Endothelial cell of umbilical vein (primary cell): ENCODE data around the gene TFRC. TPM values are rescaled to one million over a fixed set of nuclear protein-coding genes. Genes with fewer than 3 reads are reported as not detected.
A peak's percentile ranks its signal among the peaks of the same experiment; 100 is the strongest.

Experiments
- BruUV-seq: library from RNA; stranded (reverse); fragments of 400-500 nt; replicated peaks from 2 replicates; lab custom pipeline; 2021; lab: Mats Ljungman, UMichigan
- CTCF ChIA-PET: fragments of 300-600, 350-600 bp; sonication (Branson Sonifier 250); formaldehyde crosslinking; loops from one replicate; lab custom pipeline; 2021; ENCODE audit warnings: antibody characterized with exemption, inconsistent platforms; lab: Charles Lee
- POLR2A ChIA-PET: fragments of 300-600, 350-600 bp; sonication (Branson Sonifier 250); formaldehyde crosslinking; loops from one replicate; lab custom pipeline; 2021; ENCODE audit warnings: antibody characterized with exemption, inconsistent platforms; lab: Charles Lee
- DNase-seq: peaks from one replicate; pipeline ENCODE4 v3.0.0-alpha.2; 2011; ENCODE audit warnings: low read depth, low spot score
- FAIRE-seq: peaks from 2 replicates; lab custom pipeline; 2011; peaks lifted over from hg19 to GRCh38; lab: Jason Lieb, UNC
- H2AFZ ChIP-seq: 2 replicates; pipeline ENCODE4 v1.6.0; 2012; ENCODE audit warnings: low read depth, low read length, control low read depth, inconsistent platforms
- H3K27ac ChIP-seq: 2 replicates; pipeline ENCODE4 v1.5.1; 2011; ENCODE audit warnings: low read depth, mild to moderate bottlenecking, control low read depth, low read length, moderate library complexity; ENCODE audit not compliant: insufficient read depth
- H3K27me3 ChIP-seq, 2 experiments: 2 replicates each; pipeline versions ENCODE4 v1.6.0 to v1.6.1; 2011; ENCODE audit warnings: low read length in 2 of 2, mixed read lengths in 1 of 2; ENCODE audit not compliant: control insufficient read depth in 2 of 2, insufficient read depth in 2 of 2
- H3K36me3 ChIP-seq, 2 experiments: 2 replicates in 1 of 2; 3 replicates in 1 of 2; pipeline ENCODE4 v1.5.1; 2011; ENCODE audit warnings: low read length in 2 of 2, mild to moderate bottlenecking in 1 of 2, moderate library complexity in 1 of 2; ENCODE audit not compliant: control insufficient read depth in 2 of 2, insufficient read depth in 2 of 2; ENCODE audit errors: extremely low read depth in 1 of 2
- H3K4me1 ChIP-seq: 3 replicates; pipeline ENCODE4 v1.5.1; 2011; ENCODE audit warnings: mild to moderate bottlenecking, low read length; ENCODE audit not compliant: control insufficient read depth, insufficient read depth; ENCODE audit errors: extremely low read depth
- H3K4me2 ChIP-seq: 2 replicates; pipeline ENCODE4 v1.6.1; 2011; ENCODE audit warnings: low read length, control low read depth, mixed read lengths; ENCODE audit not compliant: insufficient read depth
- H3K4me3 ChIP-seq, 3 experiments: fragments of 200-600 bp in 1 of 3; sonication (generic), shearing (Covaris generic) in 1 of 3; replicated peaks in 1 of 3; 2 replicates each; pipeline ENCODE4 v1.5.1; 2011 to 2016; ENCODE audit warnings: control low read depth in 3 of 3, low read length in 3 of 3, mild to moderate bottlenecking in 2 of 3, inconsistent platforms in 1 of 3, low read depth in 1 of 3, moderate library complexity in 1 of 3; ENCODE audit not compliant: insufficient read depth in 1 of 3
- H3K79me2 ChIP-seq: 2 replicates; pipeline ENCODE4 v1.6.0; 2012; ENCODE audit warnings: low read length, inconsistent platforms; ENCODE audit not compliant: control insufficient read depth, insufficient read depth
- H3K9ac ChIP-seq: replicated peaks from 2 replicates; pipeline ENCODE3; 2011; ENCODE audit warnings: low read length, control low read depth; ENCODE audit not compliant: insufficient read depth; ENCODE audit errors: extremely low read depth
- H3K9me1 ChIP-seq: replicated peaks from 3 replicates; pipeline ENCODE4 v1.6.0; 2011; ENCODE audit warnings: mild to moderate bottlenecking, low read length; ENCODE audit not compliant: control insufficient read depth, insufficient read depth; ENCODE audit errors: extremely low read depth
- H3K9me3 ChIP-seq: replicated peaks from 2 replicates; pipeline ENCODE4 v1.5.1; 2012; ENCODE audit warnings: low read length, inconsistent platforms; ENCODE audit not compliant: control insufficient read depth, insufficient read depth
- H4K20me1 ChIP-seq: replicated peaks from 2 replicates; pipeline ENCODE3; 2011; ENCODE audit warnings: mild to moderate bottlenecking, low read length; ENCODE audit not compliant: control insufficient read depth, insufficient read depth; ENCODE audit errors: extremely low read depth
- CTCF ChIP-seq, 2 donors: IDR thresholded peaks; 1 replicate in 1 of 2; 2 replicates in 1 of 2; pipeline ENCODE4 v1.5.1; 2011; ENCODE audit warnings: low read length in 2 of 2, mild to moderate bottlenecking in 2 of 2, moderate library complexity in 2 of 2, control low read depth in 1 of 2, inconsistent platforms in 1 of 2, low read depth in 1 of 2; ENCODE audit not compliant: insufficient read depth in 1 of 2; ENCODE audit errors: extremely low read depth in 1 of 2
- EZH2 ChIP-seq: IDR thresholded peaks from 2 replicates; pipeline ENCODE4 v1.6.1; 2012; ENCODE audit warnings: borderline replicate concordance, low read depth, mild to moderate bottlenecking, moderate library complexity, low read length, inconsistent platforms; ENCODE audit not compliant: severe bottlenecking
- FOS ChIP-seq: IDR thresholded peaks from 2 replicates; pipeline ENCODE4 v1.6.1; 2011; ENCODE audit warnings: mild to moderate bottlenecking, low read length, moderate library complexity, borderline replicate concordance; ENCODE audit not compliant: insufficient read depth
- GATA2 ChIP-seq: IDR thresholded peaks from 2 replicates; pipeline ENCODE4 v1.7.0; 2011; ENCODE audit warnings: low read depth, mild to moderate bottlenecking, moderate library complexity, mixed read lengths, low read length; ENCODE audit not compliant: insufficient read length, insufficient read depth
- JUN ChIP-seq: IDR thresholded peaks from 2 replicates; pipeline ENCODE4 v1.6.1; 2011; ENCODE audit warnings: borderline replicate concordance, low read depth; ENCODE audit not compliant: insufficient read length, insufficient read depth
- MYC ChIP-seq: IDR thresholded peaks from one replicate; pipeline ENCODE4 v1.6.1; 2011; ENCODE audit warnings: mild to moderate bottlenecking, low read depth, low read length
- POLR2A ChIP-seq: IDR thresholded peaks from 2 replicates; pipeline ENCODE4 v1.6.1; 2012; ENCODE audit warnings: low read depth, mild to moderate bottlenecking, control low read depth, low read length
- POLR2AphosphoS5 ChIP-seq: IDR thresholded peaks from 2 replicates; pipeline ENCODE4 v1.6.1; 2012; ENCODE audit warnings: low read depth, mild to moderate bottlenecking, control low read depth, low read length, moderate library complexity; ENCODE audit not compliant: insufficient read depth
- dilution Hi-C: fragments of 300-500 bp; cut with MboI; formaldehyde crosslinking; loops from one replicate; pipeline ENCODE4 v1.15.0; 2019; ENCODE audit warnings: low sequenced_read_pairs; ENCODE audit not compliant: extremely low pct_ligation_motif_present
- intact Hi-C: fragments of 100-400 bp; cut with micrococcal nuclease; formaldehyde crosslinking; loops from one replicate; pipeline ENCODE4 v1.10.0; 2022
- polyA plus RNA-seq, 4 experiments: library from polyadenylated mRNA; depleted of rRNA in 3 of 4; stranded (reverse) in 3 of 4; unstranded in 1 of 4; fragments of >200 nt; gene quantifications; 2 replicates each; pipeline versions ENCODE4 v1.2.1 to v1.2.3, GENCODE V29; 2011 to 2012; ENCODE audit warnings: missing spikeins in 1 of 4
- total RNA-seq: library from RNA; stranded (reverse); gene quantifications from 2 replicates; pipeline ENCODE4 v1.2.3, GENCODE V29; 2021
- TF ChIP-seq, protein P1 (sequence below): IDR thresholded peaks from 2 replicates; pipeline ENCODE4 v1.6.1; 2011; ENCODE audit not compliant: insufficient read depth, insufficient read length

The TFRC gene
- total and polyA plus RNA-seq, 2 donors (not counting 3 experiments of a cell fraction or from before 2014, with no cell fraction given) = 14.1 to 69.6 TPM

GRCh38 chr3:196073255-196073753 lies 8.6 kb downstream of the TFRC start:
- H3K4me2 ChIP-seq = no peak overlapping the region
- H3K27ac ChIP-seq = no peak overlapping the region
- intact Hi-C loops (loop anchor here (1.0 kb wide), 2 partner anchors 123 to 446 kb away; no protein-coding TSS in a partner anchor), dilution Hi-C loops (no loop called here)
- H3K9ac ChIP-seq = no peak overlapping the region
- no peaks in the 10 kb centered on the region for H4K20me1 ChIP-seq
- no peaks in the 10 kb centered on the region for H3K9me1 ChIP-seq
- peak; percentile 66 for DNase-seq
- ChIA-PET POLR2A (interaction anchor here (0.7 kb wide), 1 partner anchor 456 kb away, joined by 5 read pairs; no protein-coding TSS in a partner anchor), CTCF (interaction anchor here (0.7 to 4.4 kb wide), 18 partner anchors 9 to 449 kb away, joined by 3 to 52 read pairs (median 4); no protein-coding TSS in a partner anchor)
- peak; percentile 59 for FAIRE-seq
- H2AFZ ChIP-seq = no peak overlapping the region
- no peak overlapping the region for H3K4me3 ChIP-seq
- BruUV-seq = no TSS peak
- H3K79me2 ChIP-seq = peaks cover 15% of the 10 kb centered on the region
- no peaks in the 10 kb centered on the region for H3K4me1 ChIP-seq
- H3K27me3 ChIP-seq = no peaks in the 10 kb centered on the region
- no peaks in the 10 kb centered on the region for H3K9me3 ChIP-seq
- H3K36me3 ChIP-seq = peaks cover 2 to 11% of the 10 kb centered on the region in 2 experiments
- TF ChIP-seq JUN = no peak
- TF ChIP-seq CTCF (IDR thresholded peaks at IDR 0.05; ENCODE audit: extremely low read depth in 1 of 2, insufficient read depth in 1 of 2, low read depth in 1 of 2, low read length in 2 of 2) = peak; percentile 72 to 80

DNA sequence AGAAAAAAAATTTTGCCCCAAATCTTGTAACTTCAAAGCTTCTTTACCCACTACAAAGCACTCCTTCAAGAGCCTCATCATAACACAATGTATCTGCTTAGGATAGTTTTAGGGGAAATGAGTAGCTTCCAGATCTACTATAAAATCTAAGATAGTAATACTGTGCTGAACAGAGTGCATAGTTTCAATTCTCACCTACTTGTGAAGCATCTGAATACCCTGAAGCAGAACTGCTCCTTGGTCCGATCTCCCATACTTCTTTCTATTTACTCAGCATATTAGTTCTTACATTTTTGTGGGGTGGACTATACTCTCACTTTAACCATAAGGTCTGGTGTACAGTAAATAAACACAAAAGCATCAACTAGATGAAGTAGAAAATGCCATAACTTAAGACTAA lies 9.6 kb downstream of the TFRC start:
- DNase-seq = no peak
- intact Hi-C loops = no loop called here
- H3K4me1 ChIP-seq = no peaks in the 10 kb centered on the region
- no peaks in the 10 kb centered on the region for H3K27me3 ChIP-seq
- dilution Hi-C loops = no loop called here
- H3K9ac ChIP-seq = no peak overlapping the region
- FAIRE-seq = no peak
- ChIA-PET CTCF (interaction anchor here (0.7 to 4.4 kb wide), 8 partner anchors 8 to 447 kb away, joined by 3 to 52 read pairs (median 12); no protein-coding TSS in a partner anchor), POLR2A (no interaction called here)
- no peaks in the 10 kb centered on the region for H4K20me1 ChIP-seq
- TF ChIP-seq GATA2 = no peak
- TF ChIP-seq CTCF (IDR thresholded peaks at IDR 0.05; ENCODE audit: extremely low read depth in 1 of 2, insufficient read depth in 1 of 2, low read depth in 1 of 2, low read length in 2 of 2) = no peak
- TF ChIP-seq MYC = no peak
- TF ChIP-seq POLR2A = no peak
- TF ChIP-seq POLR2AphosphoS5 = no peak
- TF ChIP-seq, protein P1, sequence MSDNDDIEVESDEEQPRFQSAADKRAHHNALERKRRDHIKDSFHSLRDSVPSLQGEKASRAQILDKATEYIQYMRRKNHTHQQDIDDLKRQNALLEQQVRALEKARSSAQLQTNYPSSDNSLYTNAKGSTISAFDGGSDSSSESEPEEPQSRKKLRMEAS = no peak
- TF ChIP-seq FOS = no peak
- no peak for TF ChIP-seq JUN
- TF ChIP-seq EZH2 = no peak
- H3K27ac ChIP-seq = no peak overlapping the region
- no peak overlapping the region for H2AFZ ChIP-seq
- H3K4me3 ChIP-seq = no peak overlapping the region
- peaks cover 7% of the 10 kb centered on the region for H3K79me2 ChIP-seq
- H3K4me2 ChIP-seq = no peak overlapping the region
- no TSS peak for BruUV-seq
- no peaks in the 10 kb centered on the region for H3K9me1 ChIP-seq
- H3K36me3 ChIP-seq = peaks cover 2 to 13% of the 10 kb centered on the region in 2 experiments
- H3K9me3 ChIP-seq = no peaks in the 10 kb centered on the region
